HEK293T (cell line): ENCODE results near the gene SIGLEC7.

Experiments
- BHLHE40 ChIP-seq: fragments of 450-650 bp; IDR thresholded peaks from 2 replicates; pipeline ENCODE4 v1.6.1; 2016; ENCODE audit warnings: mild to moderate bottlenecking, moderate library complexity, borderline replicate concordance
- ELF4 ChIP-seq: fragments of 450-650 bp; IDR thresholded peaks from 2 replicates; pipeline ENCODE4 v1.6.1; 2017; ENCODE audit warnings: antibody characterized with exemption
- FOXK2 ChIP-seq: fragments of 450-650 bp; IDR thresholded peaks from 2 replicates; pipeline ENCODE4 v1.6.1; 2016; ENCODE audit warnings: mild to moderate bottlenecking
- FOXM1 ChIP-seq: fragments of 450-650 bp; IDR thresholded peaks from 2 replicates; pipeline ENCODE4 v1.6.1; 2017; ENCODE audit warnings: mild to moderate bottlenecking, borderline replicate concordance
- HDGF ChIP-seq: fragments of 450-650 bp; IDR thresholded peaks from 2 replicates; pipeline ENCODE4 v1.6.1; 2017; ENCODE audit warnings: antibody characterized with exemption, borderline replicate concordance
- PKNOX1 ChIP-seq: fragments of 450-650 bp; IDR thresholded peaks from 2 replicates; pipeline ENCODE4 v1.6.1; 2016
- SP1 ChIP-seq: fragments of 450-650 bp; IDR thresholded peaks from 2 replicates; pipeline ENCODE4 v1.6.1; 2017
- SUZ12 ChIP-seq: fragments of 450-650 bp; IDR thresholded peaks from 2 replicates; pipeline ENCODE4 v1.6.1; 2016; ENCODE audit warnings: mild to moderate bottlenecking
- ZNF384 ChIP-seq: fragments of 450-650 bp; IDR thresholded peaks from 2 replicates; pipeline ENCODE4 v1.6.1; 2016

- no peak for TF ChIP-seq SP1
- TF ChIP-seq BHLHE40: no peak
- TF ChIP-seq PKNOX1: no peak
- no peak for TF ChIP-seq SUZ12
- no peak for TF ChIP-seq FOXK2
- no peak for TF ChIP-seq FOXM1
- no peak for TF ChIP-seq ZNF384
- TF ChIP-seq HDGF: no peak
- TF ChIP-seq ELF4: no peak
These were observed 10.1 kb upstream of the SIGLEC7 start for GRCh38 chr19:51131780-51132680.
